Endothelial cell of umbilical vein (primary cell): ENCODE measurements around the gene EGR1. TPM values are rescaled to one million over a fixed set of nuclear protein-coding genes. Genes with fewer than 3 reads are reported as not detected.

Experiments used
- BruUV-seq: library from RNA; stranded (reverse); fragments of 400-500 nt; replicated peaks from 2 replicates; lab custom pipeline; 2021; lab: Mats Ljungman, UMichigan
- CTCF ChIA-PET: fragments of 300-600, 350-600 bp; sonication (Branson Sonifier 250); formaldehyde crosslinking; loops from one replicate; lab custom pipeline; 2021; ENCODE audit warnings: antibody characterized with exemption, inconsistent platforms; lab: Charles Lee
- POLR2A ChIA-PET: fragments of 300-600, 350-600 bp; sonication (Branson Sonifier 250); formaldehyde crosslinking; loops from one replicate; lab custom pipeline; 2021; ENCODE audit warnings: antibody characterized with exemption, inconsistent platforms; lab: Charles Lee
- DNase-seq: peaks from one replicate; pipeline ENCODE4 v3.0.0-alpha.2; 2011; ENCODE audit warnings: low read depth, low spot score
- FAIRE-seq: peaks from 2 replicates; lab custom pipeline; 2011; peaks lifted over from hg19 to GRCh38; lab: Jason Lieb, UNC
- H2AFZ ChIP-seq: 2 replicates; pipeline ENCODE4 v1.6.0; 2012; ENCODE audit warnings: low read depth, low read length, control low read depth, inconsistent platforms
- H3K27ac ChIP-seq: 2 replicates; pipeline ENCODE4 v1.5.1; 2011; ENCODE audit warnings: low read depth, mild to moderate bottlenecking, control low read depth, low read length, moderate library complexity; ENCODE audit not compliant: insufficient read depth
- H3K27me3 ChIP-seq, 2 experiments: 2 replicates each; pipeline versions ENCODE4 v1.6.0 to v1.6.1; 2011; ENCODE audit warnings: low read length in 2 of 2, mixed read lengths in 1 of 2; ENCODE audit not compliant: control insufficient read depth in 2 of 2, insufficient read depth in 2 of 2
- H3K36me3 ChIP-seq, 2 experiments: 2 replicates in 1 of 2; 3 replicates in 1 of 2; pipeline ENCODE4 v1.5.1; 2011; ENCODE audit warnings: low read length in 2 of 2, mild to moderate bottlenecking in 1 of 2, moderate library complexity in 1 of 2; ENCODE audit not compliant: control insufficient read depth in 2 of 2, insufficient read depth in 2 of 2; ENCODE audit errors: extremely low read depth in 1 of 2
- H3K4me1 ChIP-seq: 3 replicates; pipeline ENCODE4 v1.5.1; 2011; ENCODE audit warnings: mild to moderate bottlenecking, low read length; ENCODE audit not compliant: control insufficient read depth, insufficient read depth; ENCODE audit errors: extremely low read depth
- H3K4me2 ChIP-seq: 2 replicates; pipeline ENCODE4 v1.6.1; 2011; ENCODE audit warnings: low read length, control low read depth, mixed read lengths; ENCODE audit not compliant: insufficient read depth
- H3K4me3 ChIP-seq, 3 experiments: fragments of 200-600 bp in 1 of 3; sonication (generic), shearing (Covaris generic) in 1 of 3; replicated peaks in 1 of 3; 2 replicates each; pipeline ENCODE4 v1.5.1; 2011 to 2016; ENCODE audit warnings: control low read depth in 3 of 3, low read length in 3 of 3, mild to moderate bottlenecking in 2 of 3, inconsistent platforms in 1 of 3, low read depth in 1 of 3, moderate library complexity in 1 of 3; ENCODE audit not compliant: insufficient read depth in 1 of 3
- H3K79me2 ChIP-seq: 2 replicates; pipeline ENCODE4 v1.6.0; 2012; ENCODE audit warnings: low read length, inconsistent platforms; ENCODE audit not compliant: control insufficient read depth, insufficient read depth
- H3K9ac ChIP-seq: replicated peaks from 2 replicates; pipeline ENCODE3; 2011; ENCODE audit warnings: low read length, control low read depth; ENCODE audit not compliant: insufficient read depth; ENCODE audit errors: extremely low read depth
- H3K9me1 ChIP-seq: replicated peaks from 3 replicates; pipeline ENCODE4 v1.6.0; 2011; ENCODE audit warnings: mild to moderate bottlenecking, low read length; ENCODE audit not compliant: control insufficient read depth, insufficient read depth; ENCODE audit errors: extremely low read depth
- H3K9me3 ChIP-seq: replicated peaks from 2 replicates; pipeline ENCODE4 v1.5.1; 2012; ENCODE audit warnings: low read length, inconsistent platforms; ENCODE audit not compliant: control insufficient read depth, insufficient read depth
- H4K20me1 ChIP-seq: replicated peaks from 2 replicates; pipeline ENCODE3; 2011; ENCODE audit warnings: mild to moderate bottlenecking, low read length; ENCODE audit not compliant: control insufficient read depth, insufficient read depth; ENCODE audit errors: extremely low read depth
- CTCF ChIP-seq, 2 donors: IDR thresholded peaks; 1 replicate in 1 of 2; 2 replicates in 1 of 2; pipeline ENCODE4 v1.5.1; 2011; ENCODE audit warnings: low read length in 2 of 2, mild to moderate bottlenecking in 2 of 2, moderate library complexity in 2 of 2, control low read depth in 1 of 2, inconsistent platforms in 1 of 2, low read depth in 1 of 2; ENCODE audit not compliant: insufficient read depth in 1 of 2; ENCODE audit errors: extremely low read depth in 1 of 2
- EZH2 ChIP-seq: IDR thresholded peaks from 2 replicates; pipeline ENCODE4 v1.6.1; 2012; ENCODE audit warnings: borderline replicate concordance, low read depth, mild to moderate bottlenecking, moderate library complexity, low read length, inconsistent platforms; ENCODE audit not compliant: severe bottlenecking
- FOS ChIP-seq: IDR thresholded peaks from 2 replicates; pipeline ENCODE4 v1.6.1; 2011; ENCODE audit warnings: mild to moderate bottlenecking, low read length, moderate library complexity, borderline replicate concordance; ENCODE audit not compliant: insufficient read depth
- GATA2 ChIP-seq: IDR thresholded peaks from 2 replicates; pipeline ENCODE4 v1.7.0; 2011; ENCODE audit warnings: low read depth, mild to moderate bottlenecking, moderate library complexity, mixed read lengths, low read length; ENCODE audit not compliant: insufficient read length, insufficient read depth
- JUN ChIP-seq: IDR thresholded peaks from 2 replicates; pipeline ENCODE4 v1.6.1; 2011; ENCODE audit warnings: borderline replicate concordance, low read depth; ENCODE audit not compliant: insufficient read length, insufficient read depth
- MAX ChIP-seq: IDR thresholded peaks from 2 replicates; pipeline ENCODE4 v1.6.1; 2011; ENCODE audit not compliant: insufficient read depth, insufficient read length
- MYC ChIP-seq: IDR thresholded peaks from one replicate; pipeline ENCODE4 v1.6.1; 2011; ENCODE audit warnings: mild to moderate bottlenecking, low read depth, low read length
- POLR2A ChIP-seq: IDR thresholded peaks from 2 replicates; pipeline ENCODE4 v1.6.1; 2012; ENCODE audit warnings: low read depth, mild to moderate bottlenecking, control low read depth, low read length
- POLR2AphosphoS5 ChIP-seq: IDR thresholded peaks from 2 replicates; pipeline ENCODE4 v1.6.1; 2012; ENCODE audit warnings: low read depth, mild to moderate bottlenecking, control low read depth, low read length, moderate library complexity; ENCODE audit not compliant: insufficient read depth
- dilution Hi-C: fragments of 300-500 bp; cut with MboI; formaldehyde crosslinking; loops from one replicate; pipeline ENCODE4 v1.15.0; 2019; ENCODE audit warnings: low sequenced_read_pairs; ENCODE audit not compliant: extremely low pct_ligation_motif_present
- intact Hi-C: fragments of 100-400 bp; cut with micrococcal nuclease; formaldehyde crosslinking; loops from one replicate; pipeline ENCODE4 v1.10.0; 2022
- polyA plus RNA-seq, 4 experiments: library from polyadenylated mRNA; depleted of rRNA in 3 of 4; stranded (reverse) in 3 of 4; unstranded in 1 of 4; fragments of >200 nt; gene quantifications; 2 replicates each; pipeline versions ENCODE4 v1.2.1 to v1.2.3, GENCODE V29; 2011 to 2012; ENCODE audit warnings: missing spikeins in 1 of 4
- total RNA-seq: library from RNA; stranded (reverse); gene quantifications from 2 replicates; pipeline ENCODE4 v1.2.3, GENCODE V29; 2021

The EGR1 gene
- total and polyA plus RNA-seq, 2 donors (not counting 3 experiments of a cell fraction or from before 2014, with no cell fraction given), result 5.5 to 6.5 TPM

- intact Hi-C loops, result no loop called here
- H2AFZ ChIP-seq, result no peak overlapping the region
- H3K9me3 ChIP-seq, result no peaks in the 10 kb centered on the region
- H3K4me3 ChIP-seq, result no peak overlapping the region
- no peak for TF ChIP-seq JUN
- TF ChIP-seq FOS, result no peak
- no peak for TF ChIP-seq MYC
- no peak for TF ChIP-seq CTCF (IDR thresholded peaks at IDR 0.05; ENCODE audit: extremely low read depth in 1 of 2, insufficient read depth in 1 of 2, low read depth in 1 of 2, low read length in 2 of 2)
- TF ChIP-seq MAX, result no peak
- TF ChIP-seq GATA2, result no peak
- TF ChIP-seq POLR2AphosphoS5, result no peak
- no peak for TF ChIP-seq EZH2
- no peak for TF ChIP-seq POLR2A
- H3K9me1 ChIP-seq, result no peaks in the 10 kb centered on the region
- BruUV-seq, result no TSS peak
- dilution Hi-C loops, result no loop called here
- H3K27ac ChIP-seq, result no peak overlapping the region
- ChIA-PET POLR2A (no interaction called here), CTCF (interaction anchor here (9.4 kb wide), 1 partner anchor 59 kb away, joined by 207 read pairs; no protein-coding TSS in a partner anchor)
- peaks cover 4% of the 10 kb centered on the region for H3K4me1 ChIP-seq
- H3K36me3 ChIP-seq, result no peaks in the 10 kb centered on the region
- H3K79me2 ChIP-seq, result no peaks in the 10 kb centered on the region
- H3K4me2 ChIP-seq, result no peak overlapping the region
- DNase-seq (no peak), FAIRE-seq (no peak)
- H3K27me3 ChIP-seq, result no peaks in the 10 kb centered on the region
- H4K20me1 ChIP-seq, result no peaks in the 10 kb centered on the region
- no peak overlapping the region for H3K9ac ChIP-seq
These were observed 21.1 kb upstream of the EGR1 start for GRCh38 chr5:138444078-138444773.
